ENCODE data around the gene CCNT2. TPM values are rescaled to one million over a fixed set of nuclear protein-coding genes. Genes with fewer than 3 reads are reported as not detected.
A peak's percentile ranks its signal among the peaks of the same experiment; 100 is the strongest.
"Not testable (repeated sequence)": the region's sequence is repeated elsewhere in the genome, so short reads cannot be mapped to it uniquely, and the experiment has no call there.

The CCNT2 gene
- total RNA-seq, 1 experiment from 2014 or later = 29.0 TPM

- no peak for DNase-seq (ENCODE audit: extremely low read depth, low read depth)
These were observed 54.9 kb downstream of the CCNT2 start for GRCh38 chr2:134973241-134974138.

GRCh38 chr2:134975281-134976009 lies 56.8 kb downstream of the CCNT2 start:
- no peak for DNase-seq (ENCODE audit: extremely low read depth, low read depth)

GRCh38 chr2:134976074-134976702 lies 57.6 kb downstream of the CCNT2 start:
- DNase-seq (ENCODE audit: extremely low read depth, low read depth) = no peak

- not testable (repeated sequence) for DNase-seq (ENCODE audit: extremely low read depth, low read depth)
These were observed 58.5 kb downstream of the CCNT2 start for GRCh38 chr2:134977104-134977503.

- DNase-seq (ENCODE audit: extremely low read depth, low read depth) = no peak
These were observed 60.6 kb downstream of the CCNT2 start for GRCh38 chr2:134979221-134979620.

- DNase-seq (ENCODE audit: extremely low read depth, low read depth) = no peak
These were observed 62.0 kb downstream of the CCNT2 start for GRCh38 chr2:134980639-134981038.

- no peak for DNase-seq (ENCODE audit: extremely low read depth, low read depth)
These were observed 64.0 kb downstream of the CCNT2 start for GRCh38 chr2:134982603-134983002.

- DNase-seq (ENCODE audit: extremely low read depth, low read depth) = no peak
These were observed 66.4 kb downstream of the CCNT2 start for GRCh38 chr2:134985061-134985460.

- DNase-seq (ENCODE audit: extremely low read depth, low read depth) = peak; percentile 47
These were observed 70.5 kb downstream of the CCNT2 start for GRCh38 chr2:134988994-134989605.

- DNase-seq (ENCODE audit: extremely low read depth, low read depth) = no peak
These were observed 80.9 kb downstream of the CCNT2 start for GRCh38 chr2:134999521-134999920.

GRCh38 chr2:135002836-135003235 lies 84.2 kb downstream of the CCNT2 start:
- DNase-seq (ENCODE audit: extremely low read depth, low read depth) = no peak

GRCh38 chr2:135004005-135004746 lies 85.6 kb downstream of the CCNT2 start:
- DNase-seq (ENCODE audit: extremely low read depth, low read depth) = peak; percentile 62

GRCh38 chr2:135005753-135006152 lies 87.1 kb downstream of the CCNT2 start:
- DNase-seq (ENCODE audit: extremely low read depth, low read depth) = no peak

Other genes with a start within 250 kb of the CCNT2 start
- gene TMEM163, start 199.8 kb upstream of the CCNT2 start, total RNA-seq (2014; rRNA removed; shearing (Covaris generic)) = not detected in 2 replicates
- gene ACMSD, start 80.2 kb upstream of the CCNT2 start, total RNA-seq (2014; rRNA removed; shearing (Covaris generic)) = not detected in 2 replicates
- gene MAP3K19, start 128.6 kb downstream of the CCNT2 start, total RNA-seq (2014; rRNA removed; shearing (Covaris generic)) = not detected in 2 replicates
- gene RAB3GAP1, start 133.5 kb downstream of the CCNT2 start, total RNA-seq (2014; rRNA removed; shearing (Covaris generic)) = 52.4 and 58.8 TPM in 2 replicates